SK-N-SH treated with all-trans-retinoic acid at 6 μM for 48 hours (cell line): ENCODE data around the gene WNT9B.
A peak's percentile ranks its signal among the peaks of the same experiment; 100 is the strongest.

Experiments used
- ATAC-seq: fragments of 200-7000 bp; cut with Tn5 transposase; 3 replicates; pipeline ENCODE4 v1.9.1; 2020; ENCODE audit warnings: mild to moderate bottlenecking, moderate library complexity
- BACH2 ChIP-seq: fragments of 250-450 bp; sonication (Bioruptor Pico); IDR thresholded peaks from 2 replicates; pipeline ENCODE4 v1.9.0; 2021; ENCODE audit warnings: mild to moderate bottlenecking, borderline replicate concordance
- CREB5 ChIP-seq: fragments of 250-450 bp; sonication (Bioruptor Pico); IDR thresholded peaks from 2 replicates; pipeline ENCODE4 v1.5.1; 2020; ENCODE audit warnings: low read depth, mild to moderate bottlenecking, moderate library complexity
- CSDC2 ChIP-seq: fragments of 250-450 bp; sonication (Bioruptor Pico); IDR thresholded peaks from 2 replicates; pipeline ENCODE4 v1.5.0; 2020; ENCODE audit warnings: mild to moderate bottlenecking, moderate library complexity
- CSRNP3 ChIP-seq: fragments of 250-450 bp; sonication (Bioruptor Pico); IDR thresholded peaks from 2 replicates; pipeline ENCODE4 v1.5.1; 2021; ENCODE audit warnings: mild to moderate bottlenecking, moderate library complexity
- ESRRG ChIP-seq: fragments of 250-450 bp; sonication (Bioruptor Pico); IDR thresholded peaks from 2 replicates; pipeline ENCODE4 v1.6.1; 2021; ENCODE audit warnings: mild to moderate bottlenecking
- GLIS3 ChIP-seq: fragments of 250-450 bp; sonication (Bioruptor Pico); IDR thresholded peaks from 2 replicates; pipeline ENCODE4 v1.5.0; 2020; ENCODE audit warnings: mild to moderate bottlenecking, moderate library complexity
- ISL1 ChIP-seq: fragments of 250-450 bp; sonication (Bioruptor Pico); IDR thresholded peaks from 2 replicates; pipeline ENCODE4 v2.1.2; 2022; ENCODE audit warnings: mild to moderate bottlenecking, moderate library complexity
- OSR1 ChIP-seq: fragments of 250-450 bp; sonication (Bioruptor Pico); IDR thresholded peaks from 2 replicates; pipeline ENCODE4 v1.8.0; 2022; ENCODE audit warnings: moderate library complexity, mild to moderate bottlenecking, inconsistent platforms
- PATZ1 ChIP-seq: fragments of 250-450 bp; sonication (Bioruptor Pico); IDR thresholded peaks from 2 replicates; pipeline ENCODE4 v1.8.0; 2020; ENCODE audit warnings: mild to moderate bottlenecking, moderate library complexity, borderline replicate concordance
- POU6F1 ChIP-seq: fragments of 250-450 bp; sonication (Bioruptor Pico); IDR thresholded peaks from 2 replicates; pipeline ENCODE4 v1.8.0; 2021; ENCODE audit warnings: low read depth, mild to moderate bottlenecking, moderate library complexity, borderline replicate concordance
- PPARA ChIP-seq: fragments of 250-450 bp; sonication (Bioruptor Pico); IDR thresholded peaks from 2 replicates; pipeline ENCODE4 v1.5.0; 2020; ENCODE audit warnings: mild to moderate bottlenecking, borderline replicate concordance
- RARB ChIP-seq: fragments of 250-450 bp; sonication (Bioruptor Pico); IDR thresholded peaks from 2 replicates; pipeline ENCODE4 v1.8.0; 2021; ENCODE audit warnings: mild to moderate bottlenecking, moderate library complexity
- SNAI2 ChIP-seq: fragments of 250-450 bp; sonication (Bioruptor Pico); IDR thresholded peaks from 2 replicates; pipeline ENCODE4 v1.5.0; 2020; ENCODE audit warnings: mild to moderate bottlenecking, moderate library complexity
- TCF4 ChIP-seq: fragments of 250-450 bp; sonication (Bioruptor Pico); IDR thresholded peaks from 2 replicates; pipeline ENCODE4 v1.8.0; 2021; ENCODE audit warnings: mild to moderate bottlenecking, moderate library complexity, borderline replicate concordance
- TOX ChIP-seq: fragments of 250-450 bp; sonication (Bioruptor Pico); IDR thresholded peaks from 2 replicates; pipeline ENCODE4 v1.8.0; 2021; ENCODE audit warnings: mild to moderate bottlenecking, moderate library complexity, borderline replicate concordance
- ZC3H10 ChIP-seq: fragments of 250-450 bp; sonication (Bioruptor Pico); IDR thresholded peaks from 2 replicates; pipeline ENCODE4 v1.5.1; 2021; ENCODE audit warnings: mild to moderate bottlenecking, moderate library complexity
- ZFP3 ChIP-seq: fragments of 250-450 bp; sonication (Bioruptor Pico); IDR thresholded peaks from 2 replicates; pipeline ENCODE4 v1.5.0; 2020; ENCODE audit warnings: mild to moderate bottlenecking, moderate library complexity
- ZFP30 ChIP-seq: fragments of 450-650 bp; formaldehyde crosslinking; IDR thresholded peaks from 2 replicates; pipeline ENCODE4 v1.5.0; 2022; ENCODE audit warnings: mild to moderate bottlenecking, moderate library complexity
- ZNF565 ChIP-seq: fragments of 450-650 bp; formaldehyde crosslinking; conservative IDR thresholded peaks from 2 replicates; pipeline ENCODE4 v1.5.0; 2020; ENCODE audit warnings: low read depth, mild to moderate bottlenecking, moderate library complexity
- ZNF70 ChIP-seq: fragments of 450-650 bp; formaldehyde crosslinking; IDR thresholded peaks from 2 replicates; pipeline ENCODE4 v1.5.0; 2020; ENCODE audit warnings: mild to moderate bottlenecking, moderate library complexity
- ZNF8 ChIP-seq: fragments of 450-650 bp; formaldehyde crosslinking; IDR thresholded peaks from 2 replicates; pipeline ENCODE4 v1.5.0; 2020; ENCODE audit warnings: mild to moderate bottlenecking, moderate library complexity

The WNT9B gene

GRCh38 chr17:46810837-46811236 lies 40.5 kb upstream of the WNT9B start:
- ATAC-seq: no peak
- TF ChIP-seq ESRRG (CRISPR knock-in tag) (no peak), CREB5 (CRISPR knock-in tag) (no peak), PPARA (CRISPR knock-in tag) (no peak), TCF4 (CRISPR knock-in tag) (no peak), ZNF8 (CRISPR knock-in tag) (no peak), BACH2 (CRISPR knock-in tag) (no peak), ZFP30 (CRISPR knock-in tag) (no peak), GLIS3 (CRISPR knock-in tag) (no peak), RARB (CRISPR knock-in tag) (no peak), OSR1 (CRISPR knock-in tag) (no peak), CSDC2 (no peak), PATZ1 (CRISPR knock-in tag) (no peak), ZFP3 (CRISPR knock-in tag) (no peak), ZNF70 (CRISPR knock-in tag) (no peak), ISL1 (CRISPR knock-in tag) (no peak), POU6F1 (CRISPR knock-in tag) (no peak), SNAI2 (no peak), CSRNP3 (CRISPR knock-in tag) (no peak), TOX (no peak)

- TF ChIP-seq ZC3H10: no peak
- no peak for TF ChIP-seq RARB (CRISPR knock-in tag)
- TF ChIP-seq ISL1 (CRISPR knock-in tag): 0 out of 2 replicates have a peak, but pooled peaks have one; percentile 21
- TF ChIP-seq TCF4 (CRISPR knock-in tag): no peak
- TF ChIP-seq SNAI2: no peak
- TF ChIP-seq PATZ1 (CRISPR knock-in tag): peak; percentile 79; the same call in 1 of the 2 replicates
- peak; percentile 85 for ATAC-seq
Observed at GRCh38 chr17:46811978-46812583, 39.3 kb upstream of the WNT9B start.

- TF ChIP-seq GLIS3 (CRISPR knock-in tag) (no peak), PPARA (CRISPR knock-in tag) (no peak), ZFP30 (CRISPR knock-in tag) (no peak), ESRRG (CRISPR knock-in tag) (no peak), ZNF565 (CRISPR knock-in tag) (no peak), ISL1 (CRISPR knock-in tag) (no peak), SNAI2 (no peak), CSRNP3 (CRISPR knock-in tag) (no peak), ZNF70 (CRISPR knock-in tag) (no peak), ZFP3 (CRISPR knock-in tag) (no peak)
- peak; percentile 20; the same call in 2 of the 3 replicates for ATAC-seq
Observed at GRCh38 chr17:46812624-46813318, 38.6 kb upstream of the WNT9B start.
